Measurements from ENCODE around the gene FCHSD1. TPM values are rescaled to one million over a fixed set of nuclear protein-coding genes. Genes with fewer than 3 reads are reported as not detected.

The FCHSD1 gene
- total and polyA plus RNA-seq, 7 donors: 1.3 to 2.4 (median 1.4) TPM

DNA sequence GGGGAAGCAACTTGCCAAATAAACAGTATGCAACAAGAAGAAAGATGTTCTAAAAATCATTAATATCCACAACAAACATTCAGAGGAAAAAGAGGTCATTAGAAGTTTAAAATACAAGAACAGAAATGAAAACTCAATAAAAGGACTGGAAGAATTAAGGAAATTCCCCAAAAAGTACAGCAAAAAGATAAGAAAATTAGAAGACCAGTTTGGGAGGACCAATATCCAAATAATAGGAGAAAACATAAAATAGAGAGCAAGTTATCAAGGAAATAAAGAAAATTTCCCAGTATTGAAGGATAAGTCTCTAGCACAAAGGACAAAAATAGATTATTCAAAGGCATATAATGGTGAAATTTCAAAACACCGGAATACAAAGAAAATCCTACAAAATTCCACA is 54.4 kb downstream of the FCHSD1 start:
- Histone ChIP-seq H3K9me3 (no peaks in the 10 kb centered on the region), H3K4me1 (peaks cover 79% of the 10 kb centered on the region), H3K27ac (peak overlapping the region; percentile 95), H3K27me3 (ENCODE audit: insufficient read depth in 3 of 3, low read length in 2 of 3) (no peaks in the 10 kb centered on the region), H3K4me3 (no peak overlapping the region), H3K36me3 (ENCODE audit: insufficient read depth in 1 of 2, low read depth in 1 of 2) (peaks cover 0 to 15% of the 10 kb centered on the region in 2 donors)
- intact Hi-C loops (cut with DNase I): no loop called here
- TF ChIP-seq, protein P1, sequence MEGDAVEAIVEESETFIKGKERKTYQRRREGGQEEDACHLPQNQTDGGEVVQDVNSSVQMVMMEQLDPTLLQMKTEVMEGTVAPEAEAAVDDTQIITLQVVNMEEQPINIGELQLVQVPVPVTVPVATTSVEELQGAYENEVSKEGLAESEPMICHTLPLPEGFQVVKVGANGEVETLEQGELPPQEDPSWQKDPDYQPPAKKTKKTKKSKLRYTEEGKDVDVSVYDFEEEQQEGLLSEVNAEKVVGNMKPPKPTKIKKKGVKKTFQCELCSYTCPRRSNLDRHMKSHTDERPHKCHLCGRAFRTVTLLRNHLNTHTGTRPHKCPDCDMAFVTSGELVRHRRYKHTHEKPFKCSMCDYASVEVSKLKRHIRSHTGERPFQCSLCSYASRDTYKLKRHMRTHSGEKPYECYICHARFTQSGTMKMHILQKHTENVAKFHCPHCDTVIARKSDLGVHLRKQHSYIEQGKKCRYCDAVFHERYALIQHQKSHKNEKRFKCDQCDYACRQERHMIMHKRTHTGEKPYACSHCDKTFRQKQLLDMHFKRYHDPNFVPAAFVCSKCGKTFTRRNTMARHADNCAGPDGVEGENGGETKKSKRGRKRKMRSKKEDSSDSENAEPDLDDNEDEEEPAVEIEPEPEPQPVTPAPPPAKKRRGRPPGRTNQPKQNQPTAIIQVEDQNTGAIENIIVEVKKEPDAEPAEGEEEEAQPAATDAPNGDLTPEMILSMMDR (IDR thresholded peaks at IDR 0.05): no peak
- DNase-seq (no peak), ATAC-seq (no peak)
- WGBS, 3 donors: 88 to 99% (median 97%) methylated on average over 1 of the region's 1 CpG

DNA sequence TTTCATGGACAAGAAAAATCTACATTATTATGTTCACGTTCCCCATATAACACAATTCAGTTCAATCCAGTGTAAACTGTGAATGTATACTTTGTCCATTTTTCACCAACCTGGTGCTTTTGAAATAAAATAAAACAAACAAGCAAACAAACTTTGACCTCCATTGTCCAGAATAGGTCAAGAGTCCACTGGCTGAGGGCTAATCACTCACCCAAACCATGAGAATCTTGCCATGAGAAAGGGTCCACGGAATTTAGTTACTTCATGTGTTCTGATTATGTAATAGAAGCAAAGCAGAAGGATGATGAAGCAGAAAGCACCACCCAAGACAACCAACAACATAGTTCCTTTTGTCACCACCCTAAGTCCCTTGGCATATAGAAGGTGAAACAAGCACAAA is 61.1 kb downstream of the FCHSD1 start:
- Histone ChIP-seq H3K27me3 (ENCODE audit: insufficient read depth in 3 of 3, low read length in 2 of 3) (no peaks in the 10 kb centered on the region), H3K4me1 (peaks cover 35% of the 10 kb centered on the region), H3K36me3 (ENCODE audit: insufficient read depth in 1 of 2, low read depth in 1 of 2) (peaks cover 2 to 59% of the 10 kb centered on the region in 2 donors), H3K9me3 (no peaks in the 10 kb centered on the region), H3K27ac (no peak overlapping the region), H3K4me3 (no peak overlapping the region)
- 78 to 89% (median 79%) methylated on average over 2 of the region's 2 CpGs for WGBS, 3 donors
- ATAC-seq: no peak
- no peak for DNase-seq
- TF ChIP-seq, protein P1 (IDR thresholded peaks at IDR 0.05): no peak
- intact Hi-C loops (cut with DNase I): loop anchor here in 1 of 2 donors (2.0 kb wide), 1 partner anchor 29 kb away; the partner anchor contains the start of gene DIAPH1

Other genes starting within 250 kb of the FCHSD1 start
- 1 to 10 TPM; 1.5 to 3.5 (median 1.9) TPM for gene PCDHGA9, start 248.6 kb downstream of the FCHSD1 start, total RNA-seq
- gene PCDHGA9, start 248.6 kb downstream of the FCHSD1 start, polyA plus RNA-seq: under 1 TPM; 0.11 to 0.42 (median 0.36) TPM
- 1 to 10 TPM; 2.0 to 4.1 (median 2.9) TPM for gene PCDHGB6, start 243.4 kb downstream of the FCHSD1 start, total RNA-seq
- under 1 TPM; 0.46 to 0.83 (median 0.82) TPM for gene PCDHGB6, start 243.4 kb downstream of the FCHSD1 start, polyA plus RNA-seq
- 1 to 10 TPM in 3 of 4 donors, under 1 TPM in 1; 0.86 to 3.9 (median 2.8) TPM for gene PCDHGA10, start 238.4 kb downstream of the FCHSD1 start, total RNA-seq
- under 1 TPM; 0.27 to 0.56 (median 0.39) TPM for gene PCDHGA10, start 238.4 kb downstream of the FCHSD1 start, polyA plus RNA-seq
- 1 to 10 TPM; 3.8 to 7.2 (median 5.7) TPM for gene PCDHGB7, start 233.7 kb downstream of the FCHSD1 start, total RNA-seq
- 1 to 10 TPM in 1 of 3 donors, under 1 TPM in 2; 0.70 to 1.1 (median 0.90) TPM for gene PCDHGB7, start 233.7 kb downstream of the FCHSD1 start, polyA plus RNA-seq
- 1 to 10 TPM in 3 of 4 donors, under 1 TPM in 1; 0.94 to 4.4 (median 2.9) TPM for gene PCDHGA11, start 230.4 kb downstream of the FCHSD1 start, total RNA-seq
- gene PCDHGA11, start 230.4 kb downstream of the FCHSD1 start, polyA plus RNA-seq: under 1 TPM; 0.21 to 0.72 (median 0.45) TPM
- gene PCDHGA12, start 220.9 kb downstream of the FCHSD1 start, total RNA-seq: 1 to 10 TPM; 2.6 to 6.9 (median 3.6) TPM
- gene PCDHGA12, start 220.9 kb downstream of the FCHSD1 start, polyA plus RNA-seq: under 1 TPM; 0.38 to 0.56 (median 0.39) TPM
- 10 to 100 TPM in 3 of 4 donors, 1 to 10 TPM in 1; 7.3 to 25.2 (median 14.2) TPM for gene PCDHGC3, start 175.5 kb downstream of the FCHSD1 start, total RNA-seq
- gene PCDHGC3, start 175.5 kb downstream of the FCHSD1 start, polyA plus RNA-seq: 10 to 100 TPM in 1 of 3 donors, 1 to 10 TPM in 2; 8.6 to 22.3 (median 9.0) TPM
- gene PCDHGC4, start 166.4 kb downstream of the FCHSD1 start, total RNA-seq: 1 to 10 TPM in 1 of 4 donors, under 1 TPM in 3; 0.36 to 1.2 (median 0.65) TPM
- under 1 TPM in 2 of 3 donors, not detected in 1; 0.06 to 0.18 TPM for gene PCDHGC4, start 166.4 kb downstream of the FCHSD1 start, polyA plus RNA-seq
- gene PCDHGC5, start 162.3 kb downstream of the FCHSD1 start, total RNA-seq: 1 to 10 TPM in 1 of 4 donors, under 1 TPM in 3; 0.49 to 1.2 (median 0.65) TPM
- under 1 TPM in 2 of 3 donors, not detected in 1; 0.08 to 0.95 TPM for gene PCDHGC5, start 162.3 kb downstream of the FCHSD1 start, polyA plus RNA-seq
- gene DIAPH1, start 32.4 kb downstream of the FCHSD1 start, total RNA-seq: 100 to 1,000 TPM; 112 to 217 (median 160) TPM
- 100 to 1,000 TPM in 2 of 3 donors, 10 to 100 TPM in 1; 93.1 to 147 (median 122) TPM for gene DIAPH1, start 32.4 kb downstream of the FCHSD1 start, polyA plus RNA-seq
- 10 to 100 TPM; 16.9 to 34.1 (median 27.1) TPM for gene HDAC3, start 14.6 kb downstream of the FCHSD1 start, total RNA-seq
- 10 to 100 TPM; 30.1 to 41.3 (median 34.7) TPM for gene HDAC3, start 14.6 kb downstream of the FCHSD1 start, polyA plus RNA-seq
- gene RELL2, start 14.4 kb downstream of the FCHSD1 start, total RNA-seq: under 1 TPM in 3 of 4 donors, not detected in 1; 0.11 to 0.66 (median 0.61) TPM
- gene RELL2, start 14.4 kb downstream of the FCHSD1 start, polyA plus RNA-seq: 1 to 10 TPM in 1 of 3 donors, under 1 TPM in 2; 0.31 to 1.5 (median 0.63) TPM
- 1 to 10 TPM; 5.2 to 10.0 (median 5.4) TPM for gene ARAP3, start 30.8 kb upstream of the FCHSD1 start, total RNA-seq
- 1 to 10 TPM; 2.4 to 4.5 (median 2.5) TPM for gene ARAP3, start 30.8 kb upstream of the FCHSD1 start, polyA plus RNA-seq
- 10 to 100 TPM; 10.1 to 17.4 (median 13.7) TPM for gene PCDH1, start 227.0 kb upstream of the FCHSD1 start, total RNA-seq
- gene PCDH1, start 227.0 kb upstream of the FCHSD1 start, polyA plus RNA-seq: 1 to 10 TPM; 4.2 to 8.8 (median 5.1) TPM